GM18870 (cell line): Measurements from ENCODE around the gene RNF220.
"Not testable (repeated sequence)": the region's sequence is repeated elsewhere in the genome, so short reads cannot be mapped to it uniquely, and the experiment has no call there.

Experiments
- ATAC-seq: cut with Tn5 transposase; IDR thresholded peaks from one replicate; pipeline ENCODE4 v1.9.1; 2021; ENCODE audit warnings: moderate library complexity; ENCODE audit not compliant: unreplicated experiment

Gene RNF220

DNA sequence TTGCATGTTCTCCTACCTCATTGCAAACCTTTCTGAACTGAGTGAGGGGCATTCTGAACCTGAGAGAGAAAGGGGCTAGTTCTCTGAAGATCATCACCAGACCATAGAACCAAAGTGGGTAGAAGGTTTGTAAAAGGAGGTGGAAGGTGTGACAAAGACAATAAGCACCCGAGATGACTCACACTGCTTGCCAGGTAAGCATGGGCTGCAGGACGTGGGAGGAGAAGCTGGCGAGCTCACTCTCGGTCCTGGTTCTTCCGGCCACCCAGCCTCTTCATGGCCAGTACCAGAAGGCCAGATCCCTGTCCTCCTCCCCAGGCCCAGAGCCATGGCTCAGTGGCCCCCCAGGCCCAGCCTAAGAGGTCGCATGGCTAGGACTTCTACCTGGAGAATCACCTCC is 140.9 kb downstream of the RNF220 start:
- no peak for ATAC-seq

DNA sequence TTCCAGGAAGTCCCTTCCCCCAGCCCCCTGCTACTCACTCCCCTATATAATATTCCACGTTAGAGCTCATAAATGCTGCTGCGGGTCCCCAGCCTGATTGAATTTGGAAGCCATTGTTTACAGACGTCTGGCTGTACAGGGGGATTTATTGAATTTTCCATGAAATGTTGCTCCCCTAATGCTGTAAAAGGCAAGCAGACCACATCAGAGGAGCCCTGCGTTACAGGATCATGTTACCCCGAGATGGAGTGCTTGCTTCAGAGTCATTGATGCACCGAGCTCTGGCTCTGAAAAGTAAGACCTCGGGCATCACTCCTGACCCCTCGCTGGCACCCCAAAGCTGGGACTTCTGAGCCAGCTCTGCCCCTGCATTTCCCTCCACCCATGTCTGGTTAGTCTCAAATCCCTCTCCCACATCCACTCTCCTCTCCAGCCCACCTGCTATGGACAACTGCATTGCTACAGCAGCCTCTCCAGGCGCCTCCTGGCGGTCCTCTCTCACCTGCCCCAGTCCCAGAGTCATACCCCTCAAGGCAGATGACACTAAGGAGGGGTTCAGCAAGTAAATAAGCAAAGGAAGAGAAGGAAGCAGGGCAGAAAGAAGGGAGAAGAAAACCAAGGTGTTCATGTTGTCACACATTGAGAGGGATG is 141.5 kb downstream of the RNF220 start:
- ATAC-seq = no peak

DNA sequence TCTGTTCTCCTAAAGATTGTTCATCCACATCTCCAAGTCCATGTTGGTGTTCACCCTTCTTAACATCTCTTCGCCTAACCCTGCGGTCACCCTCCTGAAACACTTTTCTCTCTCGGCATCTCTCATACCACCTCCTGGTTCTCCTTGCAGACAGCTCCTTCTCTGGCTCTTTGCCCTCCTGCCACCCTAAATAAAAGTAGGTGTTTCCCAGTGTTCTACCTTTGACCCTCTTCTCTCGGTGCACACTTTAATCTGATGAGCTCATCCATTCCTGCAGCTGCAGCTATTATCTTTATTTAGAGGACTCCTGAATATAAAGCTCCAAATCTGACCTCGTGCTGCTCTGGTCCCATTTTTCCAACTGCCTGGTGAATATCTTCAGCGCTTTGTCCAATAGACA is 142.3 kb downstream of the RNF220 start:
- ATAC-seq = no peak

DNA sequence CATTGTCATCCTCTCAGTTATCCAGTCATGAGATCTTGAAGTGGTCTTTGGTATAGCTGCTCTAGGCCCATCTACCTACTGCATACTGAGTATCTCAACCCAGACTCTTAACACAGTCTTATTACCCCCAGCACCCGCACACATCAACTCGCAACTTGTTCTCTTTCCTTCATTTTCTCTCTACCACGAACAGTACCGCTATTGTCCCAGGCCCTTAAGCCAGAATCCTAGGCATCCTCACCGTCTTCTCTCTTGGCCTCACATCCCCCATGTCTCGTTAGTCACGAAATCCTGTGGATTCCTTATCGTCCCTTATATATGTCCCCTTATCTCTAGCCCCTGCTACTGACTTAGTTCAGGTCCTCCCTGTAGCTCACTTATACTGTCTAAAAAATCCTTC is 142.8 kb downstream of the RNF220 start:
- no peak for ATAC-seq

GRCh38 chr1:44549510-44549909 is 144.5 kb downstream of the RNF220 start:
- no peak for ATAC-seq

DNA sequence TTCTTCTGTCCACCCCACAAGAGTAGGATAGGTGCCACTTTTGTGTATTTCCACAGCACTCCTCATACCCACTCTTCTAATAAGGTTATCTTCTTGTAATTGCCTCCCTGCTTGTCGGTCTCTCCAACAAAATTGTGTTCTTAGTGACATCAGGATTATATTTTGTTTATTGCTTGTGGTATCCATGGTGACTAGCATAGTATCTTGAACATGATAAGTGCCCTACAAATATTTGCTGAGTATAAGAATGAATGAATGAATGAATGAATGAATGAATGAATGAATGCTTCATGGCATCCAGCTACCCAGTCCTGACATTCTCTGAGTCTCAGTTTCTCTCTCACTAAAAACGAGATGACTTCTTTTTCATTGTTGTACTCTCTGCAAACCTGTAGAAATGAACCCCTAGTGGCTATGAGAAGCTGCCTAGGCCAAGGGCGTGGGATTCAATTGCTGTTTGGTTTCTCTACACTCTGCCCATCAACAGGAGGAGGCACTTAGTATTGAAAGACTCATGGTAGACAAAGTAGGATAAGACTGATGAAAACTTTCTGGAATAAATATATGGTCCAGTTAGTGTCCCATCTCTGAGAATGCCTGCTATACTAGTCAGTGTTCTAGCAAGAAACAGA is 148.2 kb downstream of the RNF220 start:
- ATAC-seq = no peak

DNA sequence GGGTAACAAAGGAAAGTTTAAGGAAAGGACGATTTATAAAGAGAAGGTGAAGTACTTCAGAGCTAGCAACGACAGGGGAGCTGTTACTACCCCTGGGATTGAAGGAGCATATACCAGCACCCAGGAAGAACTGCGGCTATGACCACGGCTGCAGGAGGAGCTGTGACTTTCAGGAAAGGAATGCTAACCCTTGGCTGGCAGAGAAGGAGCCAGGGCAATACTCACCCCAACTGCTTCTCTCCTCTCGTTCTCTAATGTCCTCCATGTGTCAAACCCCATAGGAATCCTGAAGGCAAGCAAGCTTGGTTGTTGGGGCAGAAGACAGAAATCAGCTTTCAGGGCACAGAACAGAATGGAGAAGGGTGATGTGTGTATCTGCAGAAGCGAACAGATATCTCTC is 148.7 kb downstream of the RNF220 start:
- no peak for ATAC-seq

- ATAC-seq = no peak
These were observed 149.7 kb downstream of the RNF220 start for GRCh38 chr1:44554706-44555105.

DNA sequence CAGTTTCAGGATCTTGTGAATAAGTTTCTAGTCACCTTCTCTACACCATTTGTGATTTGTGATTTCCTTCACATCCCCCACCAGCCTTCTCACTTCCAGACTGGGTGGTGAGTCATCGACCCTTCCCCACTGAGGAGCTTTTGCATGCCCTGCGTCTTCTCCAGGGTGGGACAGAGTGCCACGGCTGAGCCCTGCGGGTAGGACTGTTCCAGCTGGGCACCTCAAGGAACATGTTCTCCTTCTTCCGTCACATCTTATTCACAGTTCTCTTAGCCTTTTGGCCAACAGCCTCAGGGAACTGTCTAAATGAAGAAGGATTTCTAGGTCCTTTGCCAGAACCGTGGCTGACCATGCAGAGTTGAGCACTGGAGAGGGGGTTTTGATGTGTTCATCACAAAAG is 152.7 kb downstream of the RNF220 start:
- no peak for ATAC-seq

DNA sequence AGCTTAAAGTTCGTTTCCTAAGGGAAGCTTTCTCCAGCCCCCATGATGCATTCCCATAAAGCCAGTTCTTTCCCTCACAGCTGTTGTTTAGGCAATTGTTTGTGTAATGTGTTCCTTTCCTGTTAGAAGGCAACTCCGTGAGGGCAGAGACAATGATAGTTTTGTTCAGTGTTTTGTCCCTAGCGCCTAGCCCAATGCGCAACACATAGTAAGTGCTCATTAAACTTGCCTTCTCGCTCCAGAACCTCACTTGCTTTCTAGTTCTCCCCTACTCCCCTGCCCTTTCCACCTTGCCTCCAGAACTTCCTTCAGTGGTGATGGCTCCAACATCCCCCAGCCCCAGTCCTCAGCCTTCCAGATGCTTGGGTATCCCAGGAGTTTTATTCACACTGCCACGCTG is 153.8 kb downstream of the RNF220 start:
- no peak for ATAC-seq

DNA sequence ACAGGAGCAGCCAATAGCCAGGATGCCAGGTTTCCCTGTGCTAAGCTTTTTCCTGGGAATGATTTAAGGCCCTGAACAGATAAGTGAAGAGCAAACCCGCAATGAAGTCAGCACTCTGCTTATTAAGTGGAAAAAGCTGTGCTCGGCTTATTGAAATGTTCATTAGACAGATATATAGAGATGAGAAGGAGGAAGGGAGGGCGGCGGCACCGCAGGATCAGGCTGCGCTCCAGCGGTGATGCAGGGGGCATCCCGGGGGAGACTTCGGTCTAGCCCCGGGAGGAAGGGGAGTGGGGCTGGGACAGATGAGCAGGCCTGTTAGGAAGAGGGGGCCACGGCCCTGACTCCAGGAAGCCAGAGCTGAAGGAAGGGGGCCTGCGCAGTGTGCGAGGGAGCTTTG is 154.3 kb downstream of the RNF220 start:
- no peak for ATAC-seq

DNA sequence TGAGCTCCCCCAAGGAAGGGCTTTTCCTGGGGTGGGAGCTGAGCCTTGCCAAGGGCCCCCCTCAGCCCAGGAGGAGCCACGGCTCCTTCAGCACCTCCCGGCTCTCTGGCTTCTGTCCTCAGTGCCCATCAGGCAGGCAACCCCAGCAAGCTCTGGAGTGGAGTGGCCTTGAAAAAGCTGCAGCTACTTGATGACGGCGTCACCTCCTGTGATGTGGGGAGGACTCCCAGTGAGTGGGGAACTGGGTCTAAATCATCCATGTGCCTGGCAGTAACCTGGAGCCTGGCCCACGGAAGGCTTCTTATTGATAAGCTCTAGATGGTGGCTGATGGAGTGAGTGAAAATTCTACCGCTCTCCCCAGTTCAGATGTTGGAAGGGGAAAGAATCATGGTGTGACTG is 154.9 kb downstream of the RNF220 start:
- ATAC-seq = no peak

GRCh38 chr1:44560696-44561095 is 155.6 kb downstream of the RNF220 start:
- not testable (repeated sequence) for ATAC-seq

- ATAC-seq = no peak
These were observed 160.2 kb downstream of the RNF220 start for GRCh38 chr1:44565259-44565750.

DNA sequence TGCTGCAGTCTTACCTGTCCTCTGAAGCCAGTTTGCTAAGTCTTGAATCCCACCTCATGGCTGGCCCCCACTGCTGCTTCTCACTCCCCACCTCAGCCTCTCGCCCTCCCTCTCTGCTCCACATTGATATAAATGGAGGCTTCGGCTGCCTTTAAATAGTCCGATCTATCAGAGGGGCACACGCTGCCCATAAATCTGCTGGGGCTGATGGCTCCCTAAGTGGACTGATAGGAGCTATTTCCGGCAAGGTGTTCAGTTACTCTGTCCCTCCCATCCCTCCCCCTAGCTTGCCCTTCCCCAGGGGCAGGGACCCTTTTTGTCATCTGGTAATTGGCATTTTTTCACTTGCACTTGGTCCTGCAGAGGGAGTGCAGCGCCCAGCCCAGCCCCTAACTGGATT is 160.8 kb downstream of the RNF220 start:
- no peak for ATAC-seq

DNA sequence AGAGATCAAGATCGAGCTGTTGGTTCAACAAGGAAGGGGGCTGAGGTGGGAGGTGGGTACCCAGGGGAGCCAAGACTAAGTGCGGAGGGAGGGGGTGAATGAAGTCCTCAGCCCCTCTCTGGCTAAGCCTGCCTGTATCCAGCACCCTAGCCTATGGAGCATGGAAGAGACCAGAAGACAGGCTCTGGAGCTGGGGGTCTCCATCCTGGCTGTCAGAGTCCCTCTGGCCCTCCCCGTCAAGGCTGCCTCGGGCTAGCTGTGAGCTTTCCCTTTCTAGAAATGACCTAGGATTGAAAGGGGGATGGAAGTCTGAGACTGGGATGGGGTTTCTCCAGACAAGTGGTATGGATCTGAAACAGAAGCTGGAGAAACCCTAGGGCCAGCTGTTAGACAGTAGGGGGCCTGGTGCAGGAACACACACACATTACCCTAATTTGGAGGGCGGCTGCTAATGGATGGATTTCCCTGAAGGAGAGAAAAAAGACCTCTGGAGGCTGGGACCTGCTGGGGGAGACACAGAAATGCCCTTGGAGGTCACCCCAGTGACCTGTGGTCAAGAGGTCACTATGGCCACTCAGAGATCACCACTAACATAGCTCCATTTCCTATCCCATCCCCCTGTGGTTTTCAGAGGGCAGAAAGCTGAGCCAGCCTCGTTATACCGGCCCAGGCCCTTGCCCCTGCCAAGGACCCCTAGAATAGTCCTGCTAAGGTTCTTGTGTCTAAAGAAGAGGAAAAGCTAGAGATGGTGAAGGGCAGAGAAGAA is 161.4 kb downstream of the RNF220 start:
- no peak for ATAC-seq

DNA sequence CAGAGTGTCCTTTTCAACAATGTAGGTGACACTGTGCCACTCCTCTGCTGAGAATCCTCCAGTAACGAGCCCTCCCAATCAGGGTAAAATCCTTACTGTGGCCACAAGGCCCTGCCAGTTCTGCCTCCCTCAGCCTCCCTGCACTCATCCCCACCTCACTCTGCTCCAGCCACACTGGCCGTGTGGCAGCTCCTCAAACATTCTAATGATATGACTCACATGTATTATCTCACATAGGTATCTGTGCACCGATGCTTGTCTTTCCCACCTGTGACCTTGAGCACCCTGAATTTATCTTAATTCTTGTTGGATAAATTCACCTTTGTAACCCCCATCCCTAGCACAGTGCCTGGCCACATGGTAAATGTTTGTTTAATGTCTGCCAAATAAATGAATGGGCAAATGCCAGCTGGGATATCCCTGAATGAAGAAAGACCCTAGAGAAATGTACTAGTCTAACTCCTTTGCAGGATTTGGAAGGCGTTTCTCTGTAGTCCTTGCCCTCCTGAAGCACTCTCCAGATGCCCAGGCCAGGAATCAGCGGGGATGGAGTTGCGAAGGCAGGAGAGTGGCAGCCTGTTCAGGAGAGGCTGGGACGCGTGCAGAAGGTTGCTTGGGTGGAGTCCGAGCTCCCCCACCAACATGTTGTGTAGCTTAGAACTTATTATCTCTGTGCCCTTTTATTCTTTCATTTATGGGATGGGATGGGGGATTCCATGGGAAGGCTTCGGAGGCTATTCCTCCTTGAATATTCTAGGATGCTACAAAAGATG is 163.3 kb downstream of the RNF220 start:
- no peak for ATAC-seq

DNA sequence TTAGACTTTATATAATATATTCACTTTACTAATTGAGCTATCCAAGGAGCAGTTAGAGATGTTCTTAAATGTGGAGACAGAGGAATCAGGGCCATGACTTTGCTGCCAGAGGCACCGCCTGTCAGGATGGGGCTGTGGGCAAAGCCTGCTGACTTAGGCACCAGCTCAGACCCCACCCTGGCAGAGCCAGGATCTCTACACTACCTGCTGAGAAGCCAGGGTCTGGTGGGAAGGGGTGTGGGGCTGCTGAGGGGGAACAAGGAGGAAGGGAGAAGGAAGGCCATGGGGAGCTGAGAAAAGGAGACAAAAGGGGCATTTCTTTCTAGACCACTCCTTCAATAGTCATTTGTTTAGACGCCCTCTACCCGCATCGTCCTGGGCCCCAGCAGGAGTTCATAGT is 164.4 kb downstream of the RNF220 start:
- ATAC-seq = no peak

DNA sequence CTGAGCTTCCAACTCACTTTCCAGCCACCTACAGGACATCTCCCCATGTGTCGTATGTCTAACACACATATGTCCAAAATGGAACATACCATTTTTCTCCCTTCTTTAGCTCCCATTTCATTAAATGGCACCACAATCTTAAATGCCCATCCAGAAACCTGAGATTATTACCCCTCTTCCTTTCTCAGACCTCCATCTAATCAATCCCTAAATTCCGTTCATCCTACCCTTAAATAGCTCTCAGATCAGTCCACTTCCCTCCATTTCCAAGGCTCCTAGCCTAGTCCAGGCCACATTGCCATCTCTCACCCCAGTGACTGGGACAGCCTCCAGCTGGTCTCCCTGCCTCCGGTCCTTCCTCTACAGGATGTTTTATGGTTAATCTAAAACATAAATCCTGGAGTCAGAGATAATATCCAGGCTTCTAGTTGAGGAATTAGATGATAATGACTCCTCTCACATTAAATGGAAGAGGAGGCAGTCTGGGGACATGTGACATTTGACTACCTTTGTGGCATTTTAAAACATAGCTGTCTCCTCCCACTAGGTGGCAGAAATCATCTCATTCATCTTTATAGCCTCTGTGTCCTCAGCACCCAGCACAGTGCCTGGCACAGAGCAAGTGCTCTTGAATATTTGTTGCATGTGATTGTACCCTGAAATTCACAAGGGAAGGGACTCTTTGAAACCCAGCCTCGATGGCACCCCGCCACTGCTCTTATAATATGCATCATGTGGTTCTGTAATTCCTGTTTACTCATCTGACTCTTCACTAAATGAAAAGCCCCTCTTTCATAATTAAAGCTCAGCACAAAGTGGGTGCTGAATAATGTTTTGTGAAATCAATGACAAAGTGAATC is 166.9 kb downstream of the RNF220 start:
- no peak for ATAC-seq

GRCh38 chr1:44572572-44572879 is 167.5 kb downstream of the RNF220 start:
- no peak for ATAC-seq

- no peak for ATAC-seq
These were observed 170.3 kb downstream of the RNF220 start for GRCh38 chr1:44575396-44575795.
